T-helper 1 cell treated with Interleukin-12 subunit alpha and Interleukin-12 subunit beta and Interleukin-4 antibody, amounts not matched to agents 30 μg/mL and 1 μg/mL, for 36 hours (primary cell): ENCODE data around the gene HMGB1.
"Not testable (repeated sequence)": the region's sequence is repeated elsewhere in the genome, so short reads cannot be mapped to it uniquely, and the experiment has no call there.

ENCODE experiments used
- H3K27ac Mint-ChIP-seq: one replicate; pipeline ENCODE4 v1.8.0; 2021; ENCODE audit warnings: mild to moderate bottlenecking, mixed read lengths
- H3K27me3 Mint-ChIP-seq: one replicate; pipeline ENCODE4 v1.8.0; 2021; ENCODE audit warnings: low read depth, mixed read lengths
- H3K36me3 Mint-ChIP-seq: one replicate; pipeline ENCODE4 v1.8.0; 2021; ENCODE audit warnings: low read depth, mixed read lengths
- H3K4me1 Mint-ChIP-seq: one replicate; pipeline ENCODE4 v1.8.0; 2021; ENCODE audit warnings: low read depth, mixed read lengths
- H3K4me3 Mint-ChIP-seq: one replicate; pipeline ENCODE4 v1.8.0; 2021; ENCODE audit warnings: mild to moderate bottlenecking, moderate library complexity, mixed read lengths
- H3K9me3 Mint-ChIP-seq: one replicate; pipeline ENCODE4 v1.8.0; 2021; ENCODE audit warnings: mixed read lengths

HMGB1 gene

DNA sequence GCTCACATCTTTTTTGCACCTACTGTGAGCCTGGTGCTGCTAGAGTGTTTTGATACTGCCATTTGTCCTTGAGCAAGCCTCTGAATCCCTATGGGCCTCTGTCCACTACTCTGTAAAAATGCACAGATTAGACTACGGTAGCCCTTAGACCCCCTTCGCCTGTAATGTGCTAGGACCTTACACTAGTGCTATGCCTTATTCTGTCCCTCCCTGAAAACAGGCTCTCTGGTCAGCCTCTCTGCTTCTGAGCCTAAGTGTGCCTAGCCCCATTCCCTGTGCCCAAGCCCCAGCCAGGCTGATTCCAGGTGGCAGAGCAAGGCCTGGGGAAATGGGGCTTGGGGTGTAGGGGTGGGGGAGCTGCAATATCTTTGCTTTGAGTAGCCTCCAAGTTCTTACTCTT lies 10.7 kb downstream of the HMGB1 start:
- H3K27ac Mint-ChIP-seq = no peak overlapping the region
- no peaks in the 10 kb centered on the region for H3K27me3 Mint-ChIP-seq
- peaks cover 21% of the 10 kb centered on the region for H3K36me3 Mint-ChIP-seq
- H3K9me3 Mint-ChIP-seq = no peaks in the 10 kb centered on the region
- no peak overlapping the region for H3K4me3 Mint-ChIP-seq
- H3K4me1 Mint-ChIP-seq = peaks cover 9% of the 10 kb centered on the region

GRCh38 chr13:30453727-30454126 lies 12.0 kb downstream of the HMGB1 start:
- H3K4me1 Mint-ChIP-seq = peaks cover 4% of the 10 kb centered on the region
- H3K27me3 Mint-ChIP-seq = no peaks in the 10 kb centered on the region
- H3K9me3 Mint-ChIP-seq = no peaks in the 10 kb centered on the region
- H3K27ac Mint-ChIP-seq = no peak overlapping the region
- H3K36me3 Mint-ChIP-seq = peaks cover 11% of the 10 kb centered on the region
- H3K4me3 Mint-ChIP-seq = no peak overlapping the region

DNA sequence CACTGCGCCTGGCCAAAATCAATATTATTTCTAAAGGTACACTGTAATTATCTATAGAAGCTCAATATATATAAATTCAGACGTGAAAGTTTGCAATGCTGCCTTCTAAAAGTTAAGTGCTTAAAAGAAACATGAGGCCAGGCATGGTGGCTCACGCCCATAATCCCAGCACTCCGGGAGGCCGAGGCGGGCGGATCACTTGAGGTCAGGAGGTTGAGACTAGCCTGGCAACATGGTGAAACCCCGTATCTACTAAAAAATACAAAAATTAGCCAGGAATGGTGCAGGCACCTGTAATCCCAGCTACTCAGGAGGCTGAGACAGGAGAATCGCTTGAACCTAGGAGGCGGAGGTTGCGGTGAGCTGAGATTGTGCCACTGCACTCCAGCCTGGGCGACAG lies 14.3 kb downstream of the HMGB1 start:
- not testable (repeated sequence) for H3K9me3 Mint-ChIP-seq, H3K27me3 Mint-ChIP-seq, H3K36me3 Mint-ChIP-seq, H3K4me1 Mint-ChIP-seq, H3K27ac Mint-ChIP-seq, H3K4me3 Mint-ChIP-seq

- Mint-ChIP-seq H3K4me3 (no peak overlapping the region), H3K4me1 (peaks cover 2% of the 10 kb centered on the region), H3K9me3 (no peaks in the 10 kb centered on the region), H3K27me3 (peaks cover 4% of the 10 kb centered on the region), H3K27ac (no peak overlapping the region), H3K36me3 (no peaks in the 10 kb centered on the region)
Observed at GRCh38 chr13:30450066-30450465, 15.7 kb downstream of the HMGB1 start.

GRCh38 chr13:30448441-30448840 lies 17.3 kb downstream of the HMGB1 start:
- H3K9me3 Mint-ChIP-seq = no peaks in the 10 kb centered on the region
- peaks cover 2% of the 10 kb centered on the region for H3K4me1 Mint-ChIP-seq
- no peak overlapping the region for H3K27ac Mint-ChIP-seq
- no peak overlapping the region for H3K4me3 Mint-ChIP-seq
- H3K36me3 Mint-ChIP-seq = no peaks in the 10 kb centered on the region
- H3K27me3 Mint-ChIP-seq = peaks cover 4% of the 10 kb centered on the region

GRCh38 chr13:30446126-30446500 lies 19.6 kb downstream of the HMGB1 start:
- H3K9me3 Mint-ChIP-seq = no peaks in the 10 kb centered on the region
- peaks cover 4% of the 10 kb centered on the region for H3K27me3 Mint-ChIP-seq
- H3K27ac Mint-ChIP-seq = no peak overlapping the region
- no peak overlapping the region for H3K4me3 Mint-ChIP-seq
- no peaks in the 10 kb centered on the region for H3K36me3 Mint-ChIP-seq
- peaks cover 7% of the 10 kb centered on the region for H3K4me1 Mint-ChIP-seq

GRCh38 chr13:30443957-30444404 lies 21.8 kb downstream of the HMGB1 start:
- H3K4me3 Mint-ChIP-seq = no peak overlapping the region
- H3K27me3 Mint-ChIP-seq = peaks cover 4% of the 10 kb centered on the region
- no peaks in the 10 kb centered on the region for H3K9me3 Mint-ChIP-seq
- H3K36me3 Mint-ChIP-seq = no peaks in the 10 kb centered on the region
- peaks cover 9% of the 10 kb centered on the region for H3K4me1 Mint-ChIP-seq
- no peak overlapping the region for H3K27ac Mint-ChIP-seq

GRCh38 chr13:30443491-30443890 lies 22.2 kb downstream of the HMGB1 start:
- H3K27ac Mint-ChIP-seq, H3K4me3 Mint-ChIP-seq, H3K36me3 Mint-ChIP-seq, H3K4me1 Mint-ChIP-seq, H3K9me3 Mint-ChIP-seq, H3K27me3 Mint-ChIP-seq: not testable (repeated sequence)

DNA sequence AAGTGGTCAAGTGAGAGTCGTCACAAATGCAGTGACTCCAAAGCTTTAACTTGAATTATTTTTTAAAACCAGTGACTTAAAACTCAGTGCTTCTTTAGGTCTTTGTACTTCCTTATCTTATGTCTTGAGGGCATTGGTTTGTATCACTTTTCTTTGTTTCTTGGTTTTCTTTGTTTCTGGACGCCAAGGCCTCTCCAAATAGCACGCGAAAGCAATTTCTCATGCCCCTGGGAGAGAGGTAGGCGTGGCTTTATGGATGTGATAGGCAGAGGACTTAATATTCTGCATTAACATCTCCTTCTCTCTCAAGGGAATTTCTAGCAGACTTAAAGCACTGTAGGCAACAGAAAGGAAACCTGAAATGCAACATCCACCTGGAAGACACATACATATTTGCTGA lies 22.8 kb downstream of the HMGB1 start:
- no peak overlapping the region for H3K27ac Mint-ChIP-seq
- H3K36me3 Mint-ChIP-seq = no peaks in the 10 kb centered on the region
- H3K9me3 Mint-ChIP-seq = no peaks in the 10 kb centered on the region
- H3K4me3 Mint-ChIP-seq = no peak overlapping the region
- peaks cover 9% of the 10 kb centered on the region for H3K27me3 Mint-ChIP-seq
- peaks cover 10% of the 10 kb centered on the region for H3K4me1 Mint-ChIP-seq

GRCh38 chr13:30440910-30441703 lies 24.6 kb downstream of the HMGB1 start:
- H3K4me1 Mint-ChIP-seq = peaks cover 9% of the 10 kb centered on the region
- no peaks in the 10 kb centered on the region for H3K36me3 Mint-ChIP-seq
- H3K27ac Mint-ChIP-seq = peak overlapping the region; percentile 52
- no peak overlapping the region for H3K4me3 Mint-ChIP-seq
- no peaks in the 10 kb centered on the region for H3K9me3 Mint-ChIP-seq
- H3K27me3 Mint-ChIP-seq = peaks cover 17% of the 10 kb centered on the region

DNA sequence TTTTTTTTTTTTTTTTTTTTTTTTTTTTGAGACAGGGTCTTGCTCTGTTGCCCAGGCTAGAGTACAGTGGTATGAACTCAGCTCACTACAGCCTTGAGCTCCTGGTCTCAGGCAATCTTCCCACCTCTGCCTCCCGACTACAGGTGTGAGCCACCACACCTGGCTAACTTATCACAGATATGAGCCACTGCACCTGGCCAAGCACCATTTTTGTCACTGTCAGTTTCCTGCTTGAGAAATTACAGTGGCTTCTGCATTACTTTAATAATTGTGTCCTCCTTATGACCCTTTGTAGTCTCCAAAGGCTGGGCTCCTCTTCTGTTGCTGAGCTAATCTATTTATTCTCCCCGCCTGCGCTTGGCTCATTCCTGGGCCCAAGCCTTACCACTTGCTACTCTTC lies 27.4 kb downstream of the HMGB1 start:
- H3K27me3 Mint-ChIP-seq = peaks cover 17% of the 10 kb centered on the region
- no peaks in the 10 kb centered on the region for H3K9me3 Mint-ChIP-seq
- peaks cover 12% of the 10 kb centered on the region for H3K4me1 Mint-ChIP-seq
- no peaks in the 10 kb centered on the region for H3K36me3 Mint-ChIP-seq
- H3K27ac Mint-ChIP-seq = no peak overlapping the region
- no peak overlapping the region for H3K4me3 Mint-ChIP-seq

- H3K4me1 Mint-ChIP-seq = peaks cover 9% of the 10 kb centered on the region
- no peaks in the 10 kb centered on the region for H3K36me3 Mint-ChIP-seq
- no peak overlapping the region for H3K4me3 Mint-ChIP-seq
- H3K27me3 Mint-ChIP-seq = peaks cover 17% of the 10 kb centered on the region
- H3K27ac Mint-ChIP-seq = no peak overlapping the region
- no peaks in the 10 kb centered on the region for H3K9me3 Mint-ChIP-seq
Observed at GRCh38 chr13:30437177-30437576, 28.6 kb downstream of the HMGB1 start.

DNA sequence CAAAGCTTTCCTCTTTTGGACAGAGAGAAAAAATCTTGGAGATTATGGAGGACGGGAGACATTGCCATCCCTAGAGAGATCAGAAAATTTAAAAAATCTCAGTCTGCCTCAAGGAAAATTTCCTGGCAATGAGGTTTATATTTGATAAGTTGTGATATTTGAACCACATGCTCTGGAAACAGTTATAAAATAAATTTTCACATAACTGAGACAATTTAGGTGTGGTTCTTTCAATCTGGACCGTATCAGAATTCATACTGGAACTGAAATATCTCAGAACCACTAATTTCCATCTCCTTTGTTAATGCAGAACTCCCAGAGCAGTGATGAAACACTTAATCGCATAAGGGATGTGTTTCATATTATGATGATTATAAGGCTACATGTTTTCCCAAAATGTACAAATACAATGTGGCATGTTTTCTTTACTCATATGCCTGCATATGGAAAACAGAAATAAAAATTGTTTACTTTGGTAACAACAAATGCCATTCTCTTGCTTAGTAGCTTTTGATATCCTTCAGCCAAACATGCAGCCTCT lies 29.8 kb downstream of the HMGB1 start:
- Mint-ChIP-seq H3K4me1 (peaks cover 15% of the 10 kb centered on the region), H3K27me3 (peaks cover 17% of the 10 kb centered on the region), H3K9me3 (no peaks in the 10 kb centered on the region), H3K4me3 (no peak overlapping the region), H3K36me3 (no peaks in the 10 kb centered on the region), H3K27ac (no peak overlapping the region)

GRCh38 chr13:30431269-30431940 lies 34.3 kb downstream of the HMGB1 start:
- H3K4me3 Mint-ChIP-seq = no peak overlapping the region
- H3K4me1 Mint-ChIP-seq = peaks cover 29% of the 10 kb centered on the region
- peaks cover 1% of the 10 kb centered on the region for H3K36me3 Mint-ChIP-seq
- no peak overlapping the region for H3K27ac Mint-ChIP-seq
- no peaks in the 10 kb centered on the region for H3K9me3 Mint-ChIP-seq
- H3K27me3 Mint-ChIP-seq = peaks cover 7% of the 10 kb centered on the region
